ENCODE measurements around the gene NUFIP2.
"Not testable (repeated sequence)": the region's sequence is repeated elsewhere in the genome, so short reads cannot be mapped to it uniquely, and the experiment has no call there.

NUFIP2 gene

GRCh38 chr17:29279397-29280070 lies 14.4 kb downstream of the NUFIP2 start:
- DNase-seq (ENCODE audit: low read depth, low spot score) = no peak

DNA sequence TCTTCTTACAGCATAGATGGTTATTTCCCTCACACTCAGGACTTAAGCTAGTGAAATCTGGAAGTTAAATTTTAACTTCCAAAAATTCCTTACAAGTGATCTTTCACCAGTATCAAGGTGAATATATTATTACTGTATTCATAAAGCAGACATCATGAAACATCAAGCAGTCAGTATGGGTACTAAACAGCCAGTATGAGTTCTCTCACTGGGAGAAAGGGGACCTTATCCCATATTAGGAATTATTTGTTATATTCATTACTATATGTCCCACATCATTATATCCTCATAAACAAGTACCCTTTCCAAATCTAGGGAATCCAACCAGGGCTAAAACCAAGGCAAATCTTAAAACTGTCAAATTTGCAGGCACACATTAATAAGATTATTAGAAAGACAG lies 15.3 kb downstream of the NUFIP2 start:
- no peak for DNase-seq (ENCODE audit: low read depth, low spot score)

GRCh38 chr17:29273924-29274323 lies 20.0 kb downstream of the NUFIP2 start:
- no peak for DNase-seq (ENCODE audit: low read depth, low spot score)

DNA sequence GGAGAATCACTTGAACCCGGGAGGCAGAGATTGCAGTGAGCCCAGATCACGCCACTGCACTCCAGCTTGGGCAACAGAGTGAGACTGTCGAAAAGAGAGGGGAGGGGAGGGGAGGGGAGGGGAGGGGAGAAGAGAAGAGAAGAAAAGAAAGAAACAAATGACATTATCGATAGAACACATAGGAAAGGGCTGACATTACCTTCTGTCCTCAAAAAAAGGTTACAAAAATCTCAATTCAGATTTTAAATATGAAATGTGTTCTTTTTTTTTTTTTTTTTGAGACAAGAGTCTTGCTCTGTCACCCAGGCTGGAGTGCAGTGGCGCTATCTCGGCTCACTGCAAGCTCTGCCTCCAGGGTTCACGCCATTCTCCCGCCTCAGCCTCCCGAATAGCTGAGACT lies 22.0 kb downstream of the NUFIP2 start:
- not testable (repeated sequence) for DNase-seq (ENCODE audit: low read depth, low spot score)

- DNase-seq (ENCODE audit: low read depth, low spot score) = no peak
These were observed 30.0 kb downstream of the NUFIP2 start for GRCh38 chr17:29263916-29264315.

DNA sequence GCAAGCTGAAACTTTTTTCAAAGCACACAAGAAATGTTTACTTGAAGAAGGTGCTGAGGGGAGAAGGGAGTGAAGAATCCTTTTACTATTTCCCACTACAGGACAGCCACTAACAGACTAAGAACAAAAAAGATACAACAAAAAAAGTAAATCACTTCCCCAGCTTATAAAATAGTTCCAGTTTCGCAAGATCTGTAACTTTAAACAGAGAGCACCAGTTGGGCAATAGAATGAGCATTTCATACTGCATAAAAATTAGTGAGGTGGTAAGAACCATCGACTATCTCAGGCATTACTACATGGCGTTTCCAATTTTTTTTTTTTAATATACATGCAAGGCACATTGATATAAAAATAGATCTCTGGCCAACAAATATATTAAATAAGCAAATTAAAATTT lies 36.2 kb downstream of the NUFIP2 start:
- DNase-seq (ENCODE audit: low read depth, low spot score) = no peak

GRCh38 chr17:29256735-29257466 lies 37.0 kb downstream of the NUFIP2 start:
- DNase-seq (ENCODE audit: low read depth, low spot score) = no peak

DNA sequence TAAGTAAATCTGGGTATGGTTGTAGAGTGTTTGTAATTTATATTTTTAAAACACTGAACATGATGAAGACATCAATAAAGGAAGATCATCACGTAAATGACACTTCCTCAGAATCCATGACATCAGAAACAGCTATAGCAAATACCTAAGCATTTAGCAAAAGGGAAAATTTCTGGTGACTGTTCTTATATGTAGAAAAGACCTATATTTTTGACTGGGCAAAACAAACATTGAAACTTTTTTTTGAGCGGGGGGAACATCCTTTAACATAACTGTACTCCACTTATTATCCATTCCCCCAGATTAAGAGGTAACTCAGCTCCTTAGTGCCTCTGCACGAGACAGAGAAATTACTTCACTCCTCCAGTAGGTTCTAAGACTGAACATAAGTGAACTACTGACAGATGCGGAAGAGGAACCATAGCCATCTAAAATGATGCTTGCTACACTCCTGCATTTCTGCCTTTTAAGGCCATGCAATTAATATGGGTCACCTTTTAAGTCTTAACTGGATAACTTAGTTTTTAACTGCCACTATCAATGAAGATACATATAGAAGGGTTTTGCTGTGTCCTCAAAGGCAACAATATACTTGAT lies 37.9 kb downstream of the NUFIP2 start:
- DNase-seq (ENCODE audit: low read depth, low spot score) = no peak

GRCh38 chr17:29253037-29253436 lies 40.9 kb downstream of the NUFIP2 start:
- no peak for DNase-seq (ENCODE audit: low read depth, low spot score)

GRCh38 chr17:29252101-29252791 lies 41.7 kb downstream of the NUFIP2 start:
- DNase-seq (ENCODE audit: low read depth, low spot score) = no peak

DNA sequence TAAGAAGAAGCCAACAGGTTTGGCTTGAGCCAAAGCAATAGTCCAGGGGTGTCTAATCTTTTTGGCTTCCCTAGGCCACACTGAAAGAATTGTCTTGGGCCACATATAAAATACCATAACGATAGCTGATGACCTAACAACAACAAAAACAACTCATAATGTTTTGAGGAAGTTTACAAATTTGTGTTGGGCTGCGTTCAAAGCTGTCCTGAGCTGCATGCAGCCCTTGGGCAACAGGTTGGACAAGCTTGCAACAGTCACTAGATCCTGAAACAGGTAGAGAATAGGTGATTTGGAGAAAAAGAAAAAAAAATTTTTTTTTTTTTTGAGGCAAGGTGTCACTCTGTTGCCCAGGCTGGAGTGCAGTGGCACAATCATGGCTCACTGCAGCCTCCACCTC lies 42.8 kb downstream of the NUFIP2 start:
- DNase-seq (ENCODE audit: low read depth, low spot score) = no peak

DNA sequence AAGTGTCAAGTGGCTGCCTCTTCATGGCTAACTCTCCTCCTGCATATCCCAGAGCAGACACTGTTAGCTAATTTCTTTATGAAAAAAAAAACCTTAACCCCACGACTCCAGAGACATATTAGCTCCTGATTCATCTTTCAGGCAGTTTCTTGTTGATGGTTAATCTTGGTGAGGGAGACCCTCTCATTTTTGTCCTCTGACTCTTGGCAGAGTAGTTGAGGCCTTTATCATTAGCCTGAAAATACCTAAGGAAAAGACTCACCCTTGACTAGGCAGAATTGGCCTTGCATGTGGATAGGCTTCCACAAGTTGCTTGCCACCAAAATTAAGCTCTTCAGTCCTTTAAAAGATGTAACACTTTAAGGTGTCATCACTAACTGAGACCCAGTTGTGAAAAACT lies 43.3 kb downstream of the NUFIP2 start:
- no peak for DNase-seq (ENCODE audit: low read depth, low spot score)

GRCh38 chr17:29248845-29249244 lies 45.1 kb downstream of the NUFIP2 start:
- DNase-seq (ENCODE audit: low read depth, low spot score) = no peak

DNA sequence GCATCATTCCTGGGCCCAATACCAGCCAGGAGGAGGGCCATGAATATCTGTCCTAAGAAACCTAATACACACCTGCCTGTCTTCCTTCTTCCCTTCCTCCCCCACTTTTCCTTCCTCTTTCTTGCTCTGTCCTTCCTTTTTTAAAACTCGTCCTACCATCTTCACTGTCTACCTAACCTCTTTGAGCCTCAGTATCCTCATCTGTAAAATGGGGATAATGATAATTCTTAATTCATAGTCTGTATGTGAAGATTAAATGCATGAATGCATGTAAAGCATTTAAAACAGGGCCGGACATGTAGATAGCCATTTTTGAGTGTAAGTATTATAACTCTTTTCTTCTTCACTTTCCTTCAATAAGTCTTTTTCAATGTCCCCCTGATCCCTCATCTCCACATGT lies 46.7 kb downstream of the NUFIP2 start:
- no peak for DNase-seq (ENCODE audit: low read depth, low spot score)

DNA sequence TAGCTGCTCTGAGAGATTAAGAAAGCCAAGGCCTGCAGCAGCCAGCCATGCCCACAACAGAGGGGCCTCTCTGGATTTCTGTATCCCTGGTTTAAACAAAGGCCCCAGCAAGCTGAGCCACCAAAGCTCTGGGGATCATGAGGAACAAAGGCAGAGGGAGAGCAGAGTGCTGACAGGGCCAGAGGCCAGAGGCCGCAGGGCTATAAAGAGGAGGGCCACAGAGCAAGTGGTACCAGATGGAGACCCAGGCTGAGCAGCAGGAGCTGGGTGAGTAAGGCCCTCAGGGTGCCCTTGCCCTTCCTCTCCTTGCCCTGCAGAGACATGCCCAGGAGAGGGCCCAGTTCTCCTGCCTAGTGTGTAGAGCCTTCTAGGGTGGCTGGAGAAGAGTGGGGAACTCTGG lies 47.3 kb downstream of the NUFIP2 start, which contains the start of gene CRYBA1:
Gene CRYBA1, plus strand, starts transcription at position 232 of the 400 bp plus-strand sequence. Its CDS starts 5 bp downstream, at position 237.
- no peak for DNase-seq (ENCODE audit: low read depth, low spot score)

DNA sequence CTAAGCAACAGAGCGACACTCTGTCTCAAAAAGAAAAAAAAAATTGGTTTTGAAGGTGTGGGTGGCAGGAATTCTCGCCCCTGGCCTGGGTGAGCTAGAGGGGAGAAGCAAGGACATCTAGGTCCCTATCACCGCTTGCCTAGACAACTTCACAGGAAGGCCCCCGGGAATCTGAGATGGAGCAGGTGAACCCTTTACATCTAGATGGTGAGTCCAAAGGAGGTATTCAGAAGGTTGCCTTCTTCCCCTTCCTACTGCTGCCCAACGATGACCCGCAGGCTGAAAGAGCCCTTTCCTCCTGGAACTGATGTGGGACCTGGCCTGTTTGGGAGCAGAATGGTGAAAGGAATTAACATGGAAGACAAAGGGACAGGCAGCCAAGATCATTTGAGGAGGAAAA lies 48.5 kb downstream of the NUFIP2 start:
- DNase-seq (ENCODE audit: low read depth, low spot score) = no peak

DNA sequence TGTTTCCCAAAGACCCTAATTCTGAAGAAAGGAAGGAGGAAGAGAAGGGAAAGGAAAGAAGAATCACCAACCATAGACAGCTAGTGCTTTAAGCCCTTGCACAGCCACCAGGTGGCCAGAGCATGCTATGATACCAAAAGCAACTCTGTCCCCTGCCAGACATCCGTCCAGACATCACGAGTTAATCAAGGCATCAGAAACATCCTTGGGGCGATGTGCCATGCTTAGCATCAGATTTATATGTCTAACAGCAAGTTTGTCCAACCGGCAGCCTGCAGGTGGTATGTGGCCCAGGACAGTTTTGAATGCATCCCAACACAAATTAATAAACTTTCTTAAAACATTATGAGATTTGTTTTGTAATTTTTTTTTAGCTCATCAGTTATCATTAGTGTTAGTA lies 50.2 kb downstream of the NUFIP2 start:
- no peak for DNase-seq (ENCODE audit: low read depth, low spot score)

- DNase-seq (ENCODE audit: low read depth, low spot score) = no peak
These were observed 51.2 kb downstream of the NUFIP2 start for GRCh38 chr17:29242790-29243189.

- DNase-seq (ENCODE audit: low read depth, low spot score) = no peak
These were observed 51.9 kb downstream of the NUFIP2 start for GRCh38 chr17:29242051-29242450.

- no peak for DNase-seq (ENCODE audit: low read depth, low spot score)
These were observed 52.7 kb downstream of the NUFIP2 start for GRCh38 chr17:29240968-29241963.

GRCh38 chr17:29240477-29240876 lies 53.5 kb downstream of the NUFIP2 start:
- DNase-seq (ENCODE audit: low read depth, low spot score) = no peak
